GM19025 (cell line): Measurements from ENCODE around the gene PREX1.

Source experiments
- ATAC-seq: cut with Tn5 transposase; IDR thresholded peaks from one replicate; pipeline ENCODE4 v1.9.1; 2021; ENCODE audit warnings: mild to moderate bottlenecking, low read depth, moderate library complexity; ENCODE audit not compliant: unreplicated experiment

The PREX1 gene

DNA sequence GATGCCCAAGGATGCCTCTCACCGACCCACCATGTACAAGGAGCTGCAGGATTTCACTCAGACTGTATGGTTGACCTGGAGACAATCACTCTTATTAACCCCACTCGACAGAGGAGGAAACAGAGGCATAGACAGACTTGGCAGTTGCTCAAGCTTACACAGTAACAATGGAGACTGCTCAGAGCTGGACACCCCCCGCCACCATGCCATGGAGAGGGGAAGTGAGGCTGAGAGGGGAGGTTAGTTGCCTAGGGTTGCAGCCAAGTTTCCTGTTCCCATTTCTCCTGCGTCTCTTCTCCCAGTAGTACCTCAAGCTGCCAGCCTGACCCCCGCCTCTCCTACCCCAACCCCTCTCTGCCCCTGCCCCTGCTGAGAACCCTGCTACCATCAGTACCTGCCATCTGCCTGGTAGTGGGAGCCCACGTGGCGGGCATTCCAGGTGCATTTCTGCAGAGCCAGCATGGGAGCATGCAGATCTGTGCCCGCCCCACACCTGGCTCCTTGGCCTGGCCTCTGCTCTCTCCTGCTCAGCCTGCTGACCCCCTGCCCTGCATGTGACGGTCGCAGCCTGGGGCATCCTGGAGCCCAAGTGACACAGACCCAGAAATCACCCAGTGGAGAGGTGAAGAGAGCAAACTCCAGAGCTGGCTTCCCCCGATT lies 157.7 kb downstream of the PREX1 start:
- ATAC-seq: no peak

DNA sequence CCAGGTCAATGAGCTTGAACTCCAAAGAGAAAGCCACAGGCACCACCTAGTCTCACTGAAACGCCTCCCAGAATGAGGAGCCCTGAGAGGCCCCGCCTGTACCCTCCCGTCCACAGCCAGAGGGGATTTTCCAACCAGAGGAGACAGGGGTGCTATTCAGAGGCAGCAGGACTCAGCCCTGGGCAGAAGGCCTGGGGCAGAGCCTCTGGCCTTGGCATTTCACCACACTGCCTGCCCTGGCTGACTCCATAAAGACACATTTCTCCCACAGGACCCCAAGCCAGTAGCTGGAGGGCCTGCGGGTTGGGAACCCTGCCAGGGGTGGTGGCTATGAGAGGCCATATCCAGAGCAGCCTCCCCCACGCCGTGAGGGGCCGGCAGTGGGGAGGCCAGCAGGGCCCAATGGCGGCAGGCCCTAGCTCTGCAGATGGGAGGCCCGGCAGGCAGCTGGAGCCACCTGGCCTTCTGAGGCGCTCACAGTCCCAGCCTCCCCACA lies 159.3 kb downstream of the PREX1 start:
- no peak for ATAC-seq

DNA sequence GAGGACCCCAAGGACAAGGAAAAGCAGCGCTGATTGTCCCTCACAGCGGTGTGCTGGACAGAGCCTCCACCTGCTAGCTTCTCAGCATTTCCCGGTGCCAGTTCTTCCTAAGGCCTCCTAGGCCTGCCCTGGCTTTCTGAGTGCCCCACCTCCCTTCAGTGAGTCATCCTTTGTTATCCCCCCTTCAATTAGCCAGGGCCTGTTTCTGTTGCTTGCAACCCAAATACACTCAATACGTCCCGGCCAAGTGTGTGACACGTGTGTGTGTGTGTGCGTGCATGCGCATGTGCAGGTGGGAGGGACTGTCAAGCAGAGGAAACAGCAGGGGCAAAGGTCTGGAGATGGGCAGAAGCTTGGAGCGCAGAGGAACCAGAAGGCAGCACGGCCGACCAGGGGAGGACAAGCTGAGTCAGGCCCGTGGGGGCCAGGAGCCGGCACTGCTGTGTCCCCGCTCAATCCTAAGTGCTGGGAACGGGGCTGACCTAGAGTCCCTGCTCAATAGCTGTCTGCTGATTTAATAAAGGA lies 159.8 kb downstream of the PREX1 start:
- no peak for ATAC-seq

- ATAC-seq: no peak
These were observed 160.3 kb downstream of the PREX1 start for GRCh38 chr20:48667481-48667880.

DNA sequence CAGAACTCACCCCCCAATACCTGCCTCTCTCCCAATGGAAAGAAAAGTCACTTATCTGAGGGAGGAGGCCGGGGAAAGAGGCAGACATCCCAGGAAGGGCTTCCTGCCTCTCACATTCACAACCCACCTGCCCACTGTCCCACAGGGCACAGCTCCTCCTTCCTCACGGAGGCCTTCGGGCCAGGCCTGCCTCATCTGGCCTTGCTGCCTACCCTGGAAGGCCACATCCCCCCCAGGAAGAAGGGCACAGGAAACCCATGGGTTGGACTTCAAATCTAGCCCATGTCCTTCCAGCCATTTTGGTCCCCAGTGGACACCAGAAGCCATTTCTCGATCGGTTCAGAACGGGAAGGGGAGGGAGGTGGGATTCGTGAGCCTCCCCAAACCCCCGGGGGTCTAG lies 162.0 kb downstream of the PREX1 start:
- ATAC-seq: no peak

GRCh38 chr20:48662711-48663110 lies 165.1 kb downstream of the PREX1 start:
- ATAC-seq: no peak

DNA sequence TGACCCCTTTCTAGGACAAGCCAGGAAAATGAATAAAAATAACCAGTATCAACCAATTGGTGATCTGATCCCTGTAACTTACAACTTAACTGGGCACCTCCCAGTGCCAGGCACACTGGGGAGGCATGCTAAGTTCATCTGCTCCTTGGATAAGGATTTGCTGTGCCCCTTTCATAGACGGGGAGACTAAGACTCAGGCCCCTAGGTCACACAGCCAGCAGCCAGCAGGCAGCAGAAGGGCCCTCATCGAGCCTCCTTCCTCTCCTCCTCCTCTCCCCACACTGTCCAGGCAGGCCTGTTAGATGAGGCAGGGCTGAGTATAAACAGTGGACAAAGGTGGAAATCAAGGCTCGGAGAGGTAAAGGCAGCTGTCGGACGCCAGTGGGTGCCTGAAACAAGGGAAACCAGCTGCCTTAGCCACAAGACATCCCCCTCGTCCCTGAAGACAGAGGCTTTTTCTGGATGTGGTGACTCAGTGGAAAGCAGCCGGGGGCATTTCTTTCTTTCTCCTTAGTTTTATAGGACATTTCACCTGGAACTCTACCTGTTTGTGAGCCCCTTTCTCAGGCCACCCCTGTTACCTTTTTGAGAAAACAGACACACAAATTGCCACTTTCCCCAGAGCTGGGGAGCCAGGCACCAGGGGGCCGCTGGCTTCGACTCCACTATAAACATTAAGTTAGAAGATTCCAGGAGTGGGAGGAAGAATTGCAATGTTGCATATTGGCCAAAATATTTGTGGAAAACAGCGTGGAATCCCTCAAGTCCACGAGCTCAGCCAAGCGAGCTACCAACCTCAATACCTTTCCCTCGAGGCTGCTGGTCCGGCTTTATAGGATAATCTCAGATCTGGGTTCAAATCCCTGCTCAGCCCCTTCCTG lies 166.0 kb downstream of the PREX1 start:
- ATAC-seq: no peak

- no peak for ATAC-seq
These were observed 167.0 kb downstream of the PREX1 start for GRCh38 chr20:48660788-48661187.

DNA sequence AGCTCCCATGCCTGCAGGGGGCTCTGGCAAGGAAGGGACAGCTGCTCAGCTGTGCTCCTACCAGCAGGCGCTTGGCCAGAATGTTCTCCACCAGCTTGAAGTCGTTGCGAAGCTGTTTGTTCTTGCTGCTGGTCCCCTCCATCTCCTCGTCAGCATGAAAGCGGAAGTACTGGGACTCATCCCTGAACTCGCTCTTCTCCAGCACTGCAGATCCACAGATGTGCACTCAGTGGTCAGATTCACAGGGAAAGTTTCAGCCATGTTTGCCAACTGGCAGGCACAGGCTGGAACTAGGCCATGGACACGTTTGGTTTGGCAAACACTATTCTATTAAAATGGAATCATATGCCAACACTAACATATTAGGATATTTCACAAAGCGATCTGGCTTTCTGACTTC lies 167.9 kb downstream of the PREX1 start:
- no peak for ATAC-seq

DNA sequence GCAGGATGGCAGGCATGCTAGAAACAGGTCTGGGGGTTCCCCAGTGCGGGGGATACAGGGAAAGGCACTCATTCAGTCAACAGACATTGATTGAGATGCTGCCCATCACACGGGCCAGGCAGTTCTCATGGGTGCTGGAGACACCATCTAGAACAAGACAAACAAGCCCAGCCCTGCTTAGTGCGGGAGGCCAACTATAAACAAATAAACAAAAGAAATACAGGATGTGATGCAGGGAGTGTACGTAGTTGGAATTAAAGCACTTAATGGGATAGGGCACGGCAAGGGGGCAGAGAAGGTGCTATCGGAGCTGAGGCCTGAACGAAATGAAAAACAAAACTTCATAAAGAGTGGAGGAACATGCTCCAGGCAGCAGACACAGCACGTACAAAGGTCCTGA lies 169.3 kb downstream of the PREX1 start:
- no peak for ATAC-seq

DNA sequence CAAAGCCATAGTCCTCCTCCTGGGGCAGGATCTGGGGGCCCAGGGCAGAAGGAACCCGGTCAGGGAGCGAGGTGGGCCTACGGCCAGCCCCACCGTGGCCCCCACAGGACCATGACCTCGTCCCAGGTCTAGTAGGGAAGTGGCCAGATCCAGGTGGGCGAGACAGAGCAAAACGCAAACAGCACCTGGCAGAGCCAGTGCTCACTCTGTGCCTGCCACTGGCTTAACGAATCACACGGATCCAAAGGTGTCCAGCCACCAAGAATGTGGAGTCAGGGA lies 169.7 kb downstream of the PREX1 start:
- no peak for ATAC-seq

- no peak for ATAC-seq
These were observed 170.2 kb downstream of the PREX1 start for GRCh38 chr20:48657426-48658197.

DNA sequence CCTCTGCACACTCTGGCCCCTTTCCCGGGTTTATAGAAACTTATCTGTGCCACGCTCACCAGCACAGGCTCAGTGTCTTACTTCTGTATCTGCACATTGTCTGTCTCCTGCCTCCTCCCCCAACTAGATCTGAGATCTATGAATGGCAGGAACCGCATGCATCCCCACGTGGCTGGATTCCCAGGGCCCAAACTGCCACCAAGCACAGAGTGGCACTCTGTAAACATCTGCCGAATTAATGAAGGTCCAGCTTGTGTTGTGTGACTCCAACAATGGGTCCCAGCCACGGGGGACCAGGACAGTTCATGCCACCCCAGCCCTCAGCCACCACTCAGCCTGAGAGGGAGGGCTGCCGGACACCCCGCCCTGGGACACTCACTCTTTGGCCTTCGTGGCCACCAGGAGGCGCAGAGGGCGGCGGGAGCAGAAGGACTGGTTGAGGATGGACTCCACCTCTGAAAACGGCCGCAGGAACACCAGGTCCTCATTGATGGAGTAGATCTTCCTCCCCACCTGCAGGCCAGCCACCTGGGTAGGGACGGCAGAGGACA lies 171.1 kb downstream of the PREX1 start:
- no peak for ATAC-seq

DNA sequence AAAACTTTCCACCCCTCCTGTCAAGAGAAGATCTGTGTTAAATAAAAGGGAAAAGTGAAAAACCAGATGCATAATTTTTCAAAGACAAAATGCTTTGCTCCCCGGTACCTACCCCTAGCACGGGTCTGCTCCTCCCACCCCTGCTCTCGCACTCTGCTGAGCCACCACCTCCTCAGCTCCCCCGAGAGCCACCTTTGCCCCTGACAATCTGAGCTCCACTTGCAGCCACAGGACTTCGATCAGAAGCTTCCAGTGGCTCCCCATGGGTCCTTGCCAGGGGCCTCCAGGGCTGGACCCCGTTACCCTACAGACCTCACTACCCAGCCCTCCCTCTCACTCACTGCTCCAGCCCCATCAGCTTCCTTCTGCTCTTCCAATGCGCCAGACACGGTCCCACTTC lies 171.7 kb downstream of the PREX1 start:
- no peak for ATAC-seq

GRCh38 chr20:48653706-48654051 lies 174.1 kb downstream of the PREX1 start:
- no peak for ATAC-seq

DNA sequence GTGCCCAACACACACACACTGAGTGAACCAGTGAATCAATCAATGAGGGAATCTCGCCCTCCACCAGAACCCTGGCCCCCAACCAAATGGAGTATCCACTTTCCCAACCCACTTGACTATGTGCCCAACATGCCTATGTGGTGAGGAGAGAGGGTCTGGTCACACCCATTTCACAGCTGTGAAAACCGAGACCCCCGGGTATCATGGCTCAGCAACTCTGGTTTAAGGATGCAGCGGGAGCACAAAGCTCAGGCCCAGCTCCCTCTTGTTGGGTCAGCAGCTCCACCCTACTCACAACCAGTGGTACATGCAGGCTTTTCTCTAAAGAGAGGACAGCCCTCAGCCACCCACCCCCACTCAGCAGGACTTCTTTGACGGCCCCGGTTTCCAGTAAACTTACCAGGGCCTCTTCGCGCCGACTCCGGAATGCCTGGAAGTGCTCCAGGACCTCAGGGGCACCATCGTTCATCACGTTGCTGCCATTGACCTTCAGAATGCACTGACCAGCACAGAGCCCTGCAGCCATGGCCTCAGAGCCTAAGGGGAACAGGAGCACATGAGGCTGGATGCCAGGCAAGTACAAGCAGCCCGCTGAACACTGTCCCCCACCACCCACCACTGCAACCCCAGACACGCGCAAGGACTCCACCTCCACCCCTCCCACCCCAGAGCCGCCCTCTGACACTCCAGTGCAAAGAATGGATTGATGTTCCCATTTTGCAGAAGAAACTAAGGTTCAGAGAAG lies 174.7 kb downstream of the PREX1 start:
- no peak for ATAC-seq

- ATAC-seq: no peak
These were observed 175.8 kb downstream of the PREX1 start for GRCh38 chr20:48651960-48652359.

DNA sequence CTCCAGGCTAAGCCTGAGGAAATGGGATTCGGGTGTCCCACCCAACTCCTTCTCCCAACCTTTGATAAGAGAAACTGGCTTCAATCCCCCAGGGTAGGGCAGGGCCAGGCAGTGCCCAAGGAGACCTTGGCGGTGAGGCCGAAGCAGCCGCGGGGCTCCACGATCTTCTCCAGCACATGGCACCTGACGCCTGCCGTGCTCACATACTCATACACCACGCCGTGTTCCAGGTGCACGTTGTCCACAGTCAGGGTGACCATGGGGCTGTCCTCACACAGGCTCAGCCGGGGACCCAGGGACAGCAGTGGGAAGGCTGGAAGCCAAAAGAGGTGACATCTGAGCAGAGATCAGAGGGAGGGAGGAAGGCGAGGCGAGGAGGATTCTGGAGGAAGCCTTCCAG lies 176.5 kb downstream of the PREX1 start:
- no peak for ATAC-seq

- no peak for ATAC-seq
These were observed 177.9 kb downstream of the PREX1 start for GRCh38 chr20:48649868-48650267.

DNA sequence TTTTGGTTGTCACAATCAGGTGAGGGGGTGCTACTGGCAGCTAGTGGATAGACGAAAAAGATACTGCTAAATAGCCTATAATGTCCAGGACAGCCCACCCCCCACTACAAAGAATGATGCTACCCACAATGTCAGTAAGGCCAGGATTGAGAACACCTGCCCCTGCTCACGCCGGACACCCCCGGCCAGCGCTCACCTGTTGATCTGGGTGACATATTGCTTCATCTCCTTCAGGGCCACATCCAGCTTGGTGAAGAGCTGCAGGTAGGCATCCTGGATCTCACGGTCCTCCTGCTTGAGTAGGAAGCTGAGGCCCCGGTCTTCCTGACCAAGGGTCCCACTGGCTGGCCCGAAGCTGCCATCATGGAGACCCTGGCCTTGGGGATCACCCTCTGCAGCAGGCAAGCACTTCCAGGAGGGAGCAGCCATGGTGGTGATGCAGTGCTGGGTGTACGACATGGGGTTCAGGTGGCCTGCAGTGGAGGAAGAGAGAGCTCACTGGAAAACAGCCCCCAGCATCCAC lies 178.6 kb downstream of the PREX1 start:
- no peak for ATAC-seq
